Activated CD4-positive, alpha-beta T cell treated with anti-CD3 and anti-CD28 coated beads, Interleukin-2, amount 10 ng/mL, durations not matched to agents 24 days and 14 days (primary cell): ENCODE results near the gene EML4. TPM values are rescaled to one million over a fixed set of nuclear protein-coding genes. Genes with fewer than 3 reads are reported as not detected.
"Not testable (repeated sequence)": the region's sequence is repeated elsewhere in the genome, so short reads cannot be mapped to it uniquely, and the experiment has no call there.

ENCODE experiments used
- DNase-seq: peaks from one replicate; pipeline ENCODE4 v3.0.0; 2022
- H3K27ac Mint-ChIP-seq: one replicate; pipeline ENCODE4 v1.8.0; 2022; ENCODE audit warnings: mild to moderate bottlenecking, mixed read lengths
- H3K27me3 Mint-ChIP-seq: one replicate; pipeline ENCODE4 v1.8.0; 2022; ENCODE audit warnings: mixed read lengths
- H3K36me3 Mint-ChIP-seq: one replicate; pipeline ENCODE4 v1.8.0; 2022; ENCODE audit warnings: low read depth, mild to moderate bottlenecking, mixed read lengths
- H3K4me1 Mint-ChIP-seq: one replicate; pipeline ENCODE4 v1.8.0; 2021; ENCODE audit warnings: mixed read lengths
- H3K4me3 Mint-ChIP-seq: one replicate; pipeline ENCODE4 v1.8.0; 2022; ENCODE audit warnings: mild to moderate bottlenecking, moderate library complexity, mixed read lengths
- H3K9me3 Mint-ChIP-seq: one replicate; pipeline ENCODE4 v1.8.0; 2021; ENCODE audit warnings: mixed read lengths
- intact Hi-C: fragments of 100-400 bp; cut with micrococcal nuclease; formaldehyde crosslinking; loops from one replicate; pipeline ENCODE4 v1.15.1; 2023
- total RNA-seq: library from RNA; stranded (reverse); gene quantifications from 2 replicates; pipeline ENCODE4 v1.2.3, GENCODE V29; 2022

The EML4 gene
- total RNA-seq, 1 donor from 2014 or later: 51.3 TPM

DNA sequence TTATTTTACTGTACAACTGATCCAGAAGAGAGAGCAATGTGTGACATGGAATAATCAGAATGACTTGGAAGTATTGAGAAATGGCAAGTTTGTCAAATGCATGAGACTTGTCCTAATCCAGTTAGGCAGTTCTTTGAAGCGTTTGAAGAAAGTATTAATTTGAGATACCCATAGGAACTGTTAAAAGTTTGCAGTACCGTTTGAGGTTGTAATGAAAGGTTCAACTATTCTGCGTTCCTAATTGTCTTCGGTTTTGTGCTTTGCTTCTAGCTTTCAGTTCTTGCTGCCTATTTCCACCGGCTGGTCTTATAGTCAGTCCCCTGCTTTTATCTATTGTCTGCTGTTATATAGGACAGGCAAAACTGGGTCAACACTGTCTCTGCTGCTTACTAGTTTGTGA, 150.1 kb downstream of the EML4 start:
- Mint-ChIP-seq H3K36me3 (peaks cover 52% of the 10 kb centered on the region), H3K27ac (no peak overlapping the region), H3K27me3 (no peaks in the 10 kb centered on the region), H3K4me1 (peaks cover 17% of the 10 kb centered on the region), H3K9me3 (no peaks in the 10 kb centered on the region), H3K4me3 (no peak overlapping the region)
- intact Hi-C loops: no loop called here
- DNase-seq: peak; percentile 44

DNA sequence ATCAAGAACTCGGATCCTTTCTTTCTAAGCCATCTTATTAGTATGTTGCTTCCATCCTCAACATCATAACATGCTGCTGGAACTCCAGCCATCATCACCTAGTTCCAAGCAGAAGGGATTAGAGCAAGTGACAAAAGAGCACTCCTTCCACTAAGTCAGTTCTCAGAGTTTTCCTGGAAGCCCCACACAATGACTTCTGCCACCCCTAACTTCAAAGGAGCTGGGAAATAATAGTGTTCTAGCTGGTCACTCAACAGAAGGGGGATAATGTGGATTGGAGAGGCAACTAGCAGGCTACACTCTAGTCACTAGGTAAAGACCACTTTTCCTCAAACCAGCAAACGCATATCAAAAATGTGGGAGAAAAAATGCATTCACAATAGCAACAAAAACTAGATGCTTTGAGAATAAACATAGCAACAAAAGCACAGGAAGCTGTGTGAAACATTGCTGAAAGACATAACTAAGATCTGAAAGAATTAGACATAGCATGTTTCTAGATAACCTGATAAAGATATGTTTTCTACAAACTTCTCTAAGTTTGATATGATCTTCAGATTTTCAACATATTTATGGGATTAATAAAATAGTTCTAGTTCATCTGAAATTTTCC, 152.4 kb downstream of the EML4 start:
- intact Hi-C loops: no loop called here
- Mint-ChIP-seq H3K27ac (no peak overlapping the region), H3K4me1 (peaks cover 16% of the 10 kb centered on the region), H3K36me3 (peaks cover 48% of the 10 kb centered on the region), H3K4me3 (no peak overlapping the region), H3K27me3 (no peaks in the 10 kb centered on the region), H3K9me3 (no peaks in the 10 kb centered on the region)
- peak; percentile 53 for DNase-seq

DNA sequence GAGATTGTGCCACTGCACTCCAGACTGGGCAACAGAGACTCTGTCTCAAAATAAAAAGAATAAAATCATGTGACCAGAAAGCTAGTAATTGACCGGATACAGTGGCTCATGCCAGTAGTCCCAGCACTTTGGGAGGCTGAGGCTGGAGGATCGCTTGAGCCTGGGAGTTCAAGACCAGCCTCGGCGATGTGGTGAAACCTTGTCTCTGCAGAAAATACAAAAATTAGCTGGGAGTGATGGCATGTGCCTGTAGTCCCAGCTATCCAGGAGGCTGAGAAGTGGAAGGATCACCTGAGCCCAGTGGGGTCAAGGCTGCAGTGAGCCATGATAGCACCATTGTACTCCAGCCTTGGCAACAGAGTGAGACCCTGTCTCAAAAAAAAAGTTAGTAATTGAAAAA, 155.1 kb downstream of the EML4 start:
- DNase-seq: no peak
- Mint-ChIP-seq H3K36me3 (peaks cover 33% of the 10 kb centered on the region), H3K27ac (no peak overlapping the region)

DNA sequence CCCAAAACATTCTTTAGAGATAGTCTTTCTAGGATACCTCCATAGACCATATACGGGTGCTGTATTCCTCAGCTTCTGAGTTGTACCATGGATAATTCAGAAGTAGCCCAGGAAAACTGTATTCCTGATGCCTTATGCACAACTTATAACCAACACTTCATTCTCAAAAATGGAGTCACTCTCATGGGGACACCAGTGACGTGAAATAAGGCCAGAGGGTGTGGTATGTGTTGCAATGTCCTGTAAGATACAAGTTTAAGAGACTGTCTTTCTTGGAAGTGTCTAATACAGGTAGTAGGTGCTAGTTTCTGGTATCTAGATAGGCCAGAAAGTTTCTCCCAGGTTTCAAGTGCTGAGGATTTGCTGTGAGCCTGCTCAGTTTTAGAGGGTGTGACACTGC, 155.8 kb downstream of the EML4 start:
- Mint-ChIP-seq H3K4me3 (no peak overlapping the region), H3K27me3 (no peaks in the 10 kb centered on the region), H3K27ac (no peak overlapping the region), H3K36me3 (peaks cover 38% of the 10 kb centered on the region), H3K4me1 (peaks cover 18% of the 10 kb centered on the region), H3K9me3 (no peaks in the 10 kb centered on the region)
- intact Hi-C loops: no loop called here
- peak; percentile 40 for DNase-seq

More for the DNA sequence above, 155.1 kb downstream of the EML4 start:
- no peaks in the 10 kb centered on the region for H3K9me3 Mint-ChIP-seq
- H3K4me1 Mint-ChIP-seq: peaks cover 16% of the 10 kb centered on the region
- no peaks in the 10 kb centered on the region for H3K27me3 Mint-ChIP-seq
- intact Hi-C loops: no loop called here
- H3K4me3 Mint-ChIP-seq: no peak overlapping the region

DNA sequence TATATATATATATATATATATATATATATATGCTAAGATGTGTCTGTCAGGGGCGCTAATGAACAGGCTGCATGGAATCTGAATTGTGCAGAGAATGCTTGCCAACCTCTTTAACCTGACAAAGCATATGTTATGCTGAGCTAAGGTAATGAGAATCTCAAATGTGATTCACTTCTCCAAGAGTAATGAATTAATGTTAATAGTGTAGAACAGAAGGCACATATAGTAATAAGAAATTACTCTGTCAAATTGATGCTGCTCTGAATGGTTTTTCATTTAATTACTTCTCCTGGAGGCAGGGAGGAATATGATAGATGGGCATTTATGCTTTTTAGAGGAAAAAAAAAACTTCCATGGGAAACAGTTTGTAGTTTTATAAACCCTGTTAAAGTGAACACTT, 156.5 kb downstream of the EML4 start:
- Mint-ChIP-seq H3K27me3 (no peaks in the 10 kb centered on the region), H3K4me1 (peaks cover 17% of the 10 kb centered on the region), H3K4me3 (no peak overlapping the region), H3K9me3 (no peaks in the 10 kb centered on the region), H3K36me3 (peaks cover 39% of the 10 kb centered on the region), H3K27ac (no peak overlapping the region)
- DNase-seq: no peak
- intact Hi-C loops: no loop called here

DNA sequence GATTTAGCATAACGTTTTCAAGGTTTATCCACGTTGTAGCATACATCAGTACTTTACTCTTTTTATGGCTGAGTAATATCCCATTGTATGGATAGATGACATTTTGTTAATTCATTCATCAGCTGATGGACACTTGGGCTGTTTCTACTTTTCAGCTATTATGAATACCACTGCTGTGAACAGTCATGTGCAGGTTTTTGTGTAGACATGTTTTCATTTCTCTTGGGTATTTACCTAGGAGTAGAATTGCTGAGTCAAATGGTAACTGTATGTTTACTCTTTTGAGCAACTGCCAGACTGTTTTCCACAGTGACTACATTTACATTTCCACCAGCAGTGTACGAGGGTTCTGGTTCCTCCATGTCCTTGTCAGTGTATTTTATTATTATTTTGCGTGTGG, 158.0 kb downstream of the EML4 start:
- Mint-ChIP-seq H3K9me3 (no peaks in the 10 kb centered on the region), H3K36me3 (peaks cover 41% of the 10 kb centered on the region), H3K4me1 (peaks cover 14% of the 10 kb centered on the region), H3K4me3 (no peak overlapping the region), H3K27me3 (no peaks in the 10 kb centered on the region), H3K27ac (peak overlapping the region; percentile 22)
- intact Hi-C loops: no loop called here
- peak; percentile 46 for DNase-seq

DNA sequence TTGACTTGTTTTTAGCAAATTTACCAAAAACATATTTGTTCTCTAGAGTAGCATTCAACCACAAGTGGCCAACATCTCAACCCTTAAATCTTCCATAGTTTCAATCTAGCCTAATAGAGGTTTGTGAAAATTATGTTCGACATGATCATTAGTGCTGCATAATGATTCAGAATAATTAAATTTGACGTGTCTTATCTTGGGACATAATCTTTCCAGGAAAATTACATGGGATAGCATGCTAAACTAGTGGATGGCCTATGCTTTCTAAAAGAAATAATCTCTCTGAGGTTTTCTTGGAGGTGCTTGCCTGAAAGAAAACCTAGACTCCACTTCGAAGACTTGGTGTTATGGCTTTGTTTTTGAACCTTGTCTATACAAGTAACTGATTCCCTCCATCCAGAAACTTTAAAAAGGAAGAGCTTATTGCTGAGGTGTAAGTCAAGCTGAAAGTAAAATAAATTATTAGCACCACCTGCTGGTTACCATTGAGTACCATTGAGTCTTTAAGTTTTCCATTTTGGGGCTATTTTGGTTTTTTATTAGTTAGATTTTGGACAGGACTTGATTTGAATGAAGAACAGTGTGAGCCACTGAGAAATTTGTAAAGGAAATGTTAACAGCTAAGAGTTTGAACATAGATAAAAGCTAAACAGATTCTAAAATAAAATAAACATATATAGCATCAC, 159.1 kb downstream of the EML4 start:
- Mint-ChIP-seq H3K36me3 (peaks cover 45% of the 10 kb centered on the region), H3K4me1 (peaks cover 14% of the 10 kb centered on the region), H3K27ac (peak overlapping the region; percentile 20), H3K4me3 (no peak overlapping the region), H3K27me3 (no peaks in the 10 kb centered on the region), H3K9me3 (no peaks in the 10 kb centered on the region)
- no peak for DNase-seq
- intact Hi-C loops: loop anchor here (2.0 kb wide), 1 partner anchor 231 kb away; no protein-coding TSS in a partner anchor

DNA sequence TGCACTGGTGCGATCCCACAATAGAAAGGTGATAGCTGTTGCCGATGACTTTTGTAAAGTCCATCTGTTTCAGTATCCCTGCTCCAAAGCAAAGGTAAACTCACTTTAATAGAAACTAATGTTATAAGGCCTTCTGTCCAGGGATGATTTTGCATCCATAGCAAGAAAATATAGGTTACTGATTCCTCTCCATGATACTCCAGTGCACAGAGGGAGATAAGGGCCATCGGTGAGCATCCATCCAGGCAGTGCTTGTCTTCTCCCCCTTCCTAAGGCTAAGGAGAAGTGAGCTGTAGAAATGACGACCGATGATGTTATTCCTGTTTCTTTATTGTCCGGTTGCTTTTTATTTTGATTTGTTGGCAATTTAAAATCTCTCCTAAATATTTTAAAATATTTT, 159.8 kb downstream of the EML4 start:
- H3K27ac Mint-ChIP-seq: no peak overlapping the region

DNA sequence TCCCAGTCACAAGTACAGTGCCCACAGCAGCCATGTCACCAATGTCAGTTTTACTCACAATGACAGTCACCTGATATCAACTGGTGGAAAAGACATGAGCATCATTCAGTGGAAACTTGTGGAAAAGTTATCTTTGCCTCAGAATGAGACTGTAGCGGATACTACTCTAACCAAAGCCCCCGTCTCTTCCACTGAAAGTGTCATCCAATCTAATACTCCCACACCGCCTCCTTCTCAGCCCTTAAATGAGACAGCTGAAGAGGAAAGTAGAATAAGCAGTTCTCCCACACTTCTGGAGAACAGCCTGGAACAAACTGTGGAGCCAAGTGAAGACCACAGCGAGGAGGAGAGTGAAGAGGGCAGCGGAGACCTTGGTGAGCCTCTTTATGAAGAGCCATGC, 160.6 kb downstream of the EML4 start:
- peak overlapping the region; percentile 39 for H3K27ac Mint-ChIP-seq
- no peaks in the 10 kb centered on the region for H3K27me3 Mint-ChIP-seq
- intact Hi-C loops: loop anchor here (2.0 kb wide), 1 partner anchor 233 kb away; no protein-coding TSS in a partner anchor
- H3K9me3 Mint-ChIP-seq: no peaks in the 10 kb centered on the region
- peak; percentile 48 for DNase-seq
- no peak overlapping the region for H3K4me3 Mint-ChIP-seq
- peaks cover 14% of the 10 kb centered on the region for H3K4me1 Mint-ChIP-seq
- H3K36me3 Mint-ChIP-seq: peaks cover 53% of the 10 kb centered on the region

More for the DNA sequence above, 159.8 kb downstream of the EML4 start:
- Mint-ChIP-seq H3K27me3 (no peaks in the 10 kb centered on the region), H3K9me3 (no peaks in the 10 kb centered on the region), H3K4me1 (peaks cover 14% of the 10 kb centered on the region), H3K4me3 (no peak overlapping the region), H3K36me3 (peaks cover 49% of the 10 kb centered on the region)
- no peak for DNase-seq
- intact Hi-C loops: loop anchor here (2.0 kb wide), 1 partner anchor 232 kb away; no protein-coding TSS in a partner anchor

DNA sequence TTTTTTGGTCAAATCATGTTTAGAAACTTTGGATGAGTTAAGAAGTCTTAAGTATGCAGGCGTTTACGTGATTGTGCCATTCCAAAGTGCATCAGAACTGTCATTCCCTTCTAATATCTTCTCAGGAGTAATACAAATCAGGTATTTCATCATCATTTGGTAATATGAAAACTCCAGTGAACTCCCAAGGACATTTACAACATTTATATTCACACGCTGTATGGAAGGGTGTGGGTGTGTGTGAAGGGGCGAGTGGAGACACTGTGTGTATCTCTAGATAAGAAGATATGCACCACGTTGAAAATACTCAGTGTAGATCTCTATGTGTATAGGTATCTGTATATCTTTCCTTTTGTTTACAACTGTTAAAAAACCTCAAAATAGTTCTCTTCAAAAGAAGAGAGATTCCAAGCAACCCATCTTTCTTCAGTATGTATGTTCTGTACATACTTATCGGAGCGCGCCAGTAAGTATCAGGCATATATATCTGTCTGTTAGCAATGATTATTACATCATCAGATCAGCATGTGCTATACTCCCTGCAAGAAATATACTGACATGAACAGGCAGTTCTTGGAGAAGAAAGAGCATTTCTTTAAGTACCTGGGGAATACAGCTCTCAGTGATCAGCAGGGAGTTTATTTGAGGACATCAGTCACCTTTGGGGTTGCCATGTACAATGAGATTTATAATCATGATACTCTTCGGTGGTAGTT, 162.6 kb downstream of the EML4 start:
- H3K27me3 Mint-ChIP-seq: no peaks in the 10 kb centered on the region
- DNase-seq: no peak
- no peaks in the 10 kb centered on the region for H3K9me3 Mint-ChIP-seq
- peaks cover 57% of the 10 kb centered on the region for H3K36me3 Mint-ChIP-seq
- intact Hi-C loops: no loop called here
- no peak overlapping the region for H3K27ac Mint-ChIP-seq
- H3K4me1 Mint-ChIP-seq: peaks cover 9% of the 10 kb centered on the region
- H3K4me3 Mint-ChIP-seq: no peak overlapping the region

DNA sequence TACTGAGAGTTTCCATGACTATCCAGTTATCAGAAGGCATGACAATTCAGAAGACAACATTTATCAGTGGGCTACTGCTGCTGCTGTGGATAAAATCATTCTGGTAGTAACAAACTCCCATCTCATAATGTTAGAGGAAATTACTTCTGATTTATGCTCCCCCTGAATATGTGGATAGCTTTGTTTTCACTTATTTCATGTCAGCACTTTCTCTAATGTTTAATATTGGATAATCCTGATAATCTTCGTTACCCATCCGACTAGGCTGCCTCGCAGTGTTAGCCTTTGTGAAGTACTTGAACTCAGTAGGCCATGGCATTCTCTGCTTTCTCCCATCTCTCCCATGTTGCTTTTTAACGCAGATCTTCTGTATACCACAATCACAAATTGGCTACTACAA, 163.4 kb downstream of the EML4 start:
- intact Hi-C loops: no loop called here
- no peak for DNase-seq
- no peak overlapping the region for H3K27ac Mint-ChIP-seq

DNA sequence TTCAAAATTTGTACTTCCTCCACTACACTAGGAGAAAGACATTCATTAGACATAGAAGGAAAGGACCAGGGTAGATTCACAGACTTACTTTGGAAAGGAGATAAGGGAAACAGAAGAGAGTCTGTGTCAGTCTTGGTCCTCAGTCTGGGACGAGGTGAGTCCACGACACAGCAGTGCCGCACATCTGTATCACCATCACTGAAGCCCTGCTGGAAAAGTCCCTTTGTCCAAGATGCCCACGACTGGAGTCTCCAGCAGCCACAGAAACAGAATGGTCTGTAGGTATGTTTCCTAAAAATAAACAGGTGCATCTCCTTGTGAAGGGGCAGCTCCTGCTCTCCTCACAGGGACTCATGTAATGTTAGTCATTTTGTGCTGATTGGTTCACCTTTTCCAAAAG, 164.4 kb downstream of the EML4 start:
- intact Hi-C loops: no loop called here
- DNase-seq: no peak
- Mint-ChIP-seq H3K27me3 (no peaks in the 10 kb centered on the region), H3K4me3 (no peak overlapping the region), H3K9me3 (no peaks in the 10 kb centered on the region), H3K27ac (no peak overlapping the region), H3K36me3 (peaks cover 68% of the 10 kb centered on the region), H3K4me1 (peaks cover 5% of the 10 kb centered on the region)

More for the DNA sequence above, 163.4 kb downstream of the EML4 start:
- H3K4me3 Mint-ChIP-seq: no peak overlapping the region
- no peaks in the 10 kb centered on the region for H3K9me3 Mint-ChIP-seq
- no peaks in the 10 kb centered on the region for H3K27me3 Mint-ChIP-seq
- peaks cover 60% of the 10 kb centered on the region for H3K36me3 Mint-ChIP-seq
- H3K4me1 Mint-ChIP-seq: peaks cover 9% of the 10 kb centered on the region

DNA sequence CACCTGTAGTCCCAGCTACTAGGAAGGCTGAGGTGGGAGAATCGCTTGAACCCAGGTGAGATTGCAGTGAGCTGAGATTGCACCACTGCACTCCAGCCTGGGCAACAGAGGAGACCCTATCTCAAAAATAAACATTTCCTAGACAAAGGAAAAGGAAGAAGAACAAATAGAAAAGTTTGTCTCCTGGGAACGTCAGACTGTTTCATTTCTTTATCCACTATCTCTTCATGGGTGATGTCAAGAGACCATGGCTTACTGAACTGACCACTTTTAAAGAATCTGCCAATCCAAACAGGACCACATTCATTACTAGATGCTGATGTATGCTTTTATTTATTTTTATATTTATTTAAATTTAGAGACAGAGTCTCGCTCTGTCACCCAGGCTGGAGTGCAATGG, 165.1 kb downstream of the EML4 start:
- Mint-ChIP-seq H3K4me3 (no peak overlapping the region), H3K27ac (no peak overlapping the region), H3K36me3 (peaks cover 69% of the 10 kb centered on the region), H3K9me3 (no peaks in the 10 kb centered on the region), H3K27me3 (no peaks in the 10 kb centered on the region), H3K4me1 (peaks cover 5% of the 10 kb centered on the region)
- intact Hi-C loops: no loop called here
- DNase-seq: no peak

DNA sequence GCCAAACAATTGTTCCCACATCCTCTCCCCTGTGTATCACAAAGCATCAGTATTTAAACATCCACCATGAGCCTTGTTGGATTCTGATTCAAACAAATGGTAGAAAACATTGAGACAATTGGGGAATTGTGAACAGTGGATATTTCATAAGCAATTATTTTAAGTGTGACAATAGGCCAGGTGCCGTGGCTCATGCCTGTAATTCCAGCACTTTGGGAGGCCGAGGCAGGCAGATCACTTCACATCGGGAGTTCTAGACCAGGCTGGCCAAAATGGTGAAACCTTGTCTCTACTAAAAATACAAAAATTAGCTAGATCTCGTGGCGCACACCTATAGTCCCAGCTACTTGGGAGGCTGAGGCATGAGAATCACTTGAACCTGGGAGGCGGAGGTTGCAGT, 165.7 kb downstream of the EML4 start:
- intact Hi-C loops, DNase-seq, H3K9me3 Mint-ChIP-seq, H3K4me1 Mint-ChIP-seq, H3K27me3 Mint-ChIP-seq, H3K4me3 Mint-ChIP-seq, H3K27ac Mint-ChIP-seq: not testable (repeated sequence)
- peaks cover 68% of the 10 kb centered on the region for H3K36me3 Mint-ChIP-seq
